IMR-90 (cell line): ENCODE results near the gene GGT6.

Experiments used
- BHLHE40 ChIP-seq: fragments of 150-350 bp; IDR thresholded peaks from 2 replicates; pipeline ENCODE4 v1.6.1; 2016; ENCODE audit warnings: mild to moderate bottlenecking, low read depth, low read length
- CHD1 ChIP-seq: IDR thresholded peaks from 2 replicates; pipeline ENCODE4 v1.6.1; 2012; ENCODE audit warnings: low read depth, low read length, improper control_type of control experiment
- CTCF ChIP-seq: conservative IDR thresholded peaks from 2 replicates; pipeline ENCODE4 v1.5.1; 2012; ENCODE audit warnings: mild to moderate bottlenecking, low read depth, low read length, improper control_type of control experiment
- MXI1 ChIP-seq: IDR thresholded peaks from 2 replicates; pipeline ENCODE4 v1.6.1; 2012; ENCODE audit warnings: low read depth, mild to moderate bottlenecking, low read length, moderate library complexity, borderline replicate concordance
- NFE2L2 ChIP-seq: fragments of 150-350 bp; IDR thresholded peaks from 2 replicates; pipeline ENCODE4 v1.6.1; 2016; ENCODE audit warnings: low read depth, mild to moderate bottlenecking, low read length
- POLR2A ChIP-seq: IDR thresholded peaks from 2 replicates; pipeline ENCODE4 v1.6.1; 2012; ENCODE audit warnings: mild to moderate bottlenecking, low read depth, low read length
- RCOR1 ChIP-seq: IDR thresholded peaks from 2 replicates; pipeline ENCODE4 v1.6.1; 2012; ENCODE audit warnings: mild to moderate bottlenecking, low read length, improper control_type of control experiment; ENCODE audit not compliant: insufficient replicate concordance

DNA sequence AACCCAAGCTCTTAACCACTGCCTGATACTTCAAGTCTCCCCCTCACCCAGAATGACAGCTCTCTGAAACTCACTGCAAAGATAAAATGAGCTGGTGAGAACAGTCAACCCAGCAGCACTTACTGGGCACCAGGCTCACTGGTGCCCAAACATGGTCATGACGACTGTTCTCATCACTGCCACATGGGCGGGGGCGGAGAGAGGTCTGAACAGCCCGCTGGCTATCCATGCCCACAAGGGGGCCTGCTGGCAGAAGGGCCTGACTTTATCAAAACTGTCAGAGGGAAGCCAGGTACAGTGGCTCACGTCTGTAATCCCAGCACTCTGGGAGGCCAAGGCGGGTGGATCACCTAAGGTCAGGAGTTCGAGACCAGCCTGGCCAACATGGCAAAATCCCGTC is 9.2 kb downstream of the GGT6 start:
- TF ChIP-seq MXI1 (no peak), CTCF (no peak), RCOR1 (no peak), CHD1 (no peak), POLR2A (no peak), NFE2L2 (no peak), BHLHE40 (no peak)
